ENCODE results near the gene DSC3. TPM values are rescaled to one million over a fixed set of nuclear protein-coding genes. Genes with fewer than 3 reads are reported as not detected.
"Not testable (repeated sequence)": the region's sequence is repeated elsewhere in the genome, so short reads cannot be mapped to it uniquely, and the experiment has no call there.

The DSC3 gene
- total and polyA plus RNA-seq, 9 of the 15 experiments (the other 6 are each of a cell fraction or from before 2014, with no cell fraction given): 0.01 to 0.40 (median 0.07) TPM

DNA sequence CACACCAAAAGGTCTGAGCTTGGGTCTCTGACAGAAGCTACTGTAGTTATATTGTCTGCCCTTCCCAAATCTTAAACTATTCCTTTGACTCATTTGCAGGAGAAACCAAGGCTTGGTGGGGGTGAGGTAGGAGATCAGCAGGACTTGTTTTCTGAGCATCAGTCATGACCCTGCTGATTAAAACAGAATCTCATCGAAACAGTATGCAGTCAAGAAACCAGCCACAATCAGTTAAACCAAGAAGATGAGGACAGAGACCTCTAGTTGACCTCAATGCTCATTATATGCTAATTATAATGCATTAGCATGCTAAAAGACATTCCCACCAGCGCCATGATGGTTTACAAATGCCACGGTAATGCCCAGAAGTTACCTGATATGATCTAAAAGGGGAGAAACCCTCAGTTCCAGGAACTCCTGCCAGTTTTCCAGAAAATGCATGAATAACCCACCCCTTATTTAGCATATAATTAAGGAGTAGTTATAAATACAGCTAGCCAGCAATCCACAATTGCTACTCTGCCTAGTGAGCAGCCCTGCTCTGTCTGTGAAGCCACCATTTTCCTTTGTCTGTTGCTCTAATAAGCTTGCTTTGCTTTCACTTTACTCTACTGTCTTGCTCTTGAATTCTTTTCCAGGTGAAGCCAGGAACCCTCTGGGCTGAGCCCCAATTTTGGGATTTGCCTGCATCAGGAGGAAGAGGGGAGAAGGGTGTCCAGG lies 26.7 kb downstream of the DSC3 start:
- CTCF ChIA-PET (ENCODE audit: low intra/inter-chr PET ratio): interaction anchor here (0.6 kb wide), 1 partner anchor 758 kb away, joined by 4 read pairs; no protein-coding TSS in a partner anchor
- H3K4me1 ChIP-seq (replicated peaks in 1 of 2; ENCODE audit: control insufficient read depth in 2 of 2, insufficient read depth in 2 of 2, low read length in 2 of 2): no peaks in the 10 kb centered on the region
- ATAC-seq: peak; percentile 56

DNA sequence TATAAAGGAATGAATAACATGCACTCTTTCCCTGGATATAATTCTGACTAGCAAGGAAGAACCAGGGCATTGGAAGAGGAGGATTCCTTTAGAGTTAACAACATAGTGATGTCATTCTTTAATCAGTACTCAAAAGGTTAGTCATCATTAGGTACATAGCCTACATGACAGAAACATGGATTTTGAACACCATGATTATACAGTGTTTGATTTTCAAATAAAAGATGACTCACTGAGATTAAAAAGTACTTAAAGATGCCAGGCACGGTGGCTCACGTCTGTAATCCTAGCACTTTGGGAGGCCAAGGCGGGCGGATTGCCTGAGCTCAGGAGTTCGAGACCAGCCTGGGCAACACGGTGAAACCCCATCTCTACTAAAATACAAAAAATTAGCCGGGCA lies 31.1 kb downstream of the DSC3 start:
- BruUV-seq (replicated peaks); H3K4me2 ChIP-seq (ENCODE audit: insufficient read depth, low read length); H3K36me3 ChIP-seq (ENCODE audit: control insufficient read depth, insufficient read depth, low read length); H3K9me1 ChIP-seq (ENCODE audit: control insufficient read depth, insufficient read depth, low read length); in situ Hi-C loops (cut with MboI); H3K79me2 ChIP-seq (ENCODE audit: control insufficient read depth, insufficient read depth, low read length); H3K9ac ChIP-seq (ENCODE audit: insufficient read depth in 1 of 2, low read depth in 2 of 2, low read length in 2 of 2); H3K9me3 ChIP-seq (replicated peaks; ENCODE audit: control insufficient read depth, insufficient read depth, low read depth, low read length); POLR2A ChIA-PET; H3K4me3 ChIP-seq; FAIRE-seq; H3K27ac ChIP-seq (ENCODE audit: extremely low read depth, low read depth, low read length); H4K20me1 ChIP-seq (replicated peaks; ENCODE audit: control insufficient read depth, insufficient read depth, low read length); H2AFZ ChIP-seq (ENCODE audit: low read depth, low read length); CTCF ChIA-PET (ENCODE audit: low intra/inter-chr PET ratio); intact Hi-C loops (cut with micrococcal nuclease); H3K4me1 ChIP-seq (replicated peaks in 1 of 2; ENCODE audit: control insufficient read depth in 2 of 2, insufficient read depth in 2 of 2, low read length in 2 of 2); H3K27me3 ChIP-seq (ENCODE audit: control insufficient read depth in 2 of 2, insufficient read depth in 2 of 2, low read length in 2 of 2); DNase-seq (ENCODE audit: extremely low read depth in 1 of 4, low spot score in 3 of 4); ATAC-seq; TF ChIP-seq JUND (IDR thresholded peaks at IDR 0.05; ENCODE audit: borderline replicate concordance, low read depth, low read length); ATF3 (CRISPR knock-in tag; conservative IDR thresholded peaks at IDR 0.05): not testable (repeated sequence)
- WGBS (ENCODE audit: insufficient coverage, low coverage, missing lambda C conversion rate): 6% methylated on average over 6 of the region's 7 CpGs
- peak; percentile 26; the same call in 1 of the 3 replicates for TF ChIP-seq JUND (tag; IDR thresholded peaks at IDR 0.05; ENCODE audit: borderline replicate concordance, low read depth, low read length)
- TF ChIP-seq ATF3 (IDR thresholded peaks at IDR 0.05): peak; percentile 73
- TF ChIP-seq FOSL1 (tag; conservative IDR thresholded peaks at IDR 0.05): peak; percentile 47; the same call in 1 of the 2 replicates
- peak; percentile 20; the same call in 1 of the 2 replicates for TF ChIP-seq ATF7 (IDR thresholded peaks at IDR 0.05)

More for the DNA sequence above, 26.7 kb downstream of the DSC3 start:
- Histone ChIP-seq H3K36me3 (ENCODE audit: control insufficient read depth, insufficient read depth, low read length) (no peaks in the 10 kb centered on the region), H3K9me3 (replicated peaks; ENCODE audit: control insufficient read depth, insufficient read depth, low read depth, low read length) (no peaks in the 10 kb centered on the region), H3K4me3 (no peak overlapping the region), H3K4me2 (ENCODE audit: insufficient read depth, low read length) (no peak overlapping the region; the same call in 1 of the 2 replicates), H3K27ac (ENCODE audit: extremely low read depth, low read depth, low read length) (no peak overlapping the region), H3K9ac (ENCODE audit: insufficient read depth in 1 of 2, low read depth in 2 of 2, low read length in 2 of 2) (no peak overlapping the region), H3K79me2 (ENCODE audit: control insufficient read depth, insufficient read depth, low read length) (no peaks in the 10 kb centered on the region), H4K20me1 (replicated peaks; ENCODE audit: control insufficient read depth, insufficient read depth, low read length) (no peaks in the 10 kb centered on the region), H3K27me3 (ENCODE audit: control insufficient read depth in 2 of 2, insufficient read depth in 2 of 2, low read length in 2 of 2) (no peaks in the 10 kb centered on the region), H3K9me1 (ENCODE audit: control insufficient read depth, insufficient read depth, low read length) (no peaks in the 10 kb centered on the region), H2AFZ (ENCODE audit: low read depth, low read length) (no peak overlapping the region)
- TF ChIP-seq ZNF766 (CRISPR knock-in tag; conservative IDR thresholded peaks at IDR 0.05) (peak; percentile 66; the same call in 1 of the 2 replicates), SPI1 (IDR thresholded peaks at IDR 0.05; ENCODE audit: borderline replicate concordance, low read depth, low read length) (no peak)
- FAIRE-seq (no peak), DNase-seq (ENCODE audit: extremely low read depth in 1 of 4, low spot score in 3 of 4) (peak in 1 of 4 experiments; percentile 36)
- intact Hi-C loops (cut with micrococcal nuclease): no loop called here
- WGBS (ENCODE audit: insufficient coverage, low coverage, missing lambda C conversion rate): 1% methylated on average over 3 of the region's 3 CpGs
- POLR2A ChIA-PET: no interaction called here
- in situ Hi-C loops (cut with MboI): no loop called here
- no TSS peak for BruUV-seq (replicated peaks)
